GM04504 (cell line): ENCODE results near the gene NOC4L.

ENCODE experiments used
- DNase-seq: peaks from one replicate; pipeline ENCODE4 v3.0.0-alpha.2; 2012; ENCODE audit warnings: low read depth

NOC4L gene

DNA sequence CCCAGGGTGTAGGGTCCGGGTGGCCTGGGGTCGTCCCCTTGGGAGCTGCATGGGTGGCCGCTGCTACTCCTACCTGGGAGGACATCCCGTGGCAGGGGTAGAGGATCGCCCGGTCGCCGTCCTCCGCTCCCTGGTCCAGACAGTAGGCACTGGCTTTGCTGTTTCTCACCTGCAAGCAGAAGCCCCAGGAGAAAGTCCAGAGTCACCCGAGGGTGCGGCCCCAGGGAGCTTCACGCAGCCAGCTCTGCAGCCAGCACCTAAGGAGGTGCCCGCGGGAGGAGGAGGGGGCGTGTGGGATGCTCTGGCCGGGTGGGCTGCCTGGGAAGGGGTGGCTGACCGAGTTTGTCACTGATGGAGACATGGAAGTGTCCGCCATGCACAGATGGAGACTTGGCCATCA, 54.8 kb downstream of the NOC4L start:
- DNase-seq, result no peak

GRCh38 chr12:132199526-132200319, 55.5 kb downstream of the NOC4L start:
- no peak for DNase-seq

DNA sequence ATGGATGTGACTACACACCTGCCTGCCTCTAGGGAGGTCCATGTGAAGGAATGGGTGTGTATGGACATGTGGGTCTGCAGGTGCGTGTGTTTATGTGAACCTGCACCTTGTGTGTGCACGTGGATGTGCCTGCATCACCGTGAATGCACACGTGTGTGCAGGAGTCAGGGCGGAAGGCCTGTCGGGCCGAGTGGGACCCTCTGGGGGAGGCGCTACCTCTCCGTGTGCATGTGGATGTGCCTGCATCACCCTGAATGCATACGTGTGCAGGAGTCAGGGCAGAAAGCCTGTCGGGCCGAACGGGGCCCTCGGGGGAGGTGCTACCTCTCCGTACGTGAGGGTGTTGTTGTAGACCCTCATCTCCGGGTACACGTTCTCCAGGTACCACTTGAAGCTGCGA, 56.5 kb downstream of the NOC4L start:
- no peak for DNase-seq

DNA sequence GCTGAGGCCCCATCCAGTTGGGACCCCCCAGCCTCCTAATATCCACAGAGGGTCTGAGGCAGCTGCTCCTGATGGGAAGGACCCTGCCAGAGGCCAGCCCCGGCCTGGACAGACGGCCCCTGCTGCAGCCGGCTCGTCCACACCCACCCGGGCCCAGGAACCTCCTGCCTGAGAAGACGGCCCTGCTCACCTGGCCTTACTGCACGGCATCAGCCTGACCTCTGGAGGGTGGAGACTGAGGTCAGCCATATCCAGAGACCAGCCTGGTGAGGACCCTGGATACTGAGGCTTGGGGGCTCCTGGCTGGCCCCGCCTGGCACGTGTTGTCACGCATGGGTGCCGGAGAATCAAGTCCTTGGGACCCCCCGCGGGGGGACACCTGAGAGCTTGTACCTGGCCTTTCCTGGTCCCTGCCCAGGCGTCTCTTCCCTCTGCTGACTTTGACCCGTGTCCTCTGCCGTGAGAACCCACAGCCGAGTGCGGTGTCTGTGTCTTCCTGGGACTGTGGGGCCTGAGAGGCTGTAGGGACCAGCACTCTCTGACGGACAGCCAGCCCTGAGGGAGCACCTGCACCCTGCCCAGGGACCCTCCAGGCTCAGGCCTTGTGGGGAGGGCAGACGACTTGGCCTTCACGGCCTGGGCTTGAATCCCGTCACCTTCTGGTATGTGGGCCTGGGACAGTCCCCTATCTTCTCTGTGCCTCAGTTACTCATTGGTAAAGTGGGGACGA, 57.3 kb downstream of the NOC4L start:
- DNase-seq, result no peak
